RWPE2 (cell line): ENCODE results near the gene ESR2.
A peak's percentile ranks its signal among the peaks of the same experiment; 100 is the strongest.

Experiments used
- ATAC-seq: fragments of 200-7000 bp; cut with Tn5 transposase; 3 replicates; pipeline ENCODE4 v1.9.1; 2021; ENCODE audit warnings: low read depth
- DNase-seq: peaks from one replicate; pipeline ENCODE4 v3.0.0-alpha.2; 2020; ENCODE audit warnings: low spot score
- H3K27ac ChIP-seq: fragments of 450-650 bp; 2 replicates; pipeline ENCODE4 v1.5.1; 2017; ENCODE audit warnings: mild to moderate bottlenecking; ENCODE audit not compliant: poor library complexity, severe bottlenecking
- H3K27me3 ChIP-seq: fragments of 250-450 bp; sonication (Bioruptor Pico); 2 replicates; pipeline ENCODE4 v1.5.1; 2021; ENCODE audit warnings: mild to moderate bottlenecking, moderate library complexity; ENCODE audit not compliant: insufficient read depth, poor library complexity, severe bottlenecking
- H3K36me3 ChIP-seq: fragments of 250-450 bp; sonication (Bioruptor Pico); 2 replicates; pipeline ENCODE4 v1.5.1; 2020; ENCODE audit warnings: low read depth, mild to moderate bottlenecking, moderate library complexity
- H3K4me1 ChIP-seq: fragments of 250-450 bp; sonication (Bioruptor Pico); 2 replicates; pipeline ENCODE4 v1.5.1; 2021; ENCODE audit warnings: mild to moderate bottlenecking, moderate library complexity; ENCODE audit not compliant: insufficient read depth, poor library complexity, severe bottlenecking
- H3K4me3 ChIP-seq: fragments of 250-450 bp; sonication (Bioruptor Pico); 2 replicates; pipeline ENCODE4 v1.5.1; 2021; ENCODE audit warnings: mild to moderate bottlenecking, moderate library complexity; ENCODE audit not compliant: severe bottlenecking
- H3K9me3 ChIP-seq: fragments of 250-450 bp; sonication (Bioruptor Pico); 2 replicates; pipeline ENCODE4 v1.5.1; 2021; ENCODE audit warnings: mild to moderate bottlenecking, moderate library complexity; ENCODE audit not compliant: severe bottlenecking
- CTCF ChIP-seq: fragments of 450-650 bp; IDR thresholded peaks from one replicate; pipeline ENCODE4 v1.5.1; 2017; ENCODE audit warnings: mild to moderate bottlenecking, moderate library complexity; ENCODE audit not compliant: poor library complexity, severe bottlenecking

Gene ESR2

GRCh38 chr14:64303471-64303917 is 9.3 kb upstream of the ESR2 start:
- Histone ChIP-seq H3K27me3 (no peaks in the 10 kb centered on the region), H3K4me1 (no peaks in the 10 kb centered on the region), H3K4me3 (no peak overlapping the region), H3K9me3 (no peaks in the 10 kb centered on the region), H3K36me3 (no peaks in the 10 kb centered on the region), H3K27ac (no peak overlapping the region)
- ATAC-seq (peak; percentile 92), DNase-seq (no peak)
- TF ChIP-seq CTCF, result peak; percentile 99

- Histone ChIP-seq H3K4me3 (no peak overlapping the region), H3K4me1 (no peaks in the 10 kb centered on the region), H3K27ac (no peak overlapping the region), H3K27me3 (no peaks in the 10 kb centered on the region), H3K36me3 (no peaks in the 10 kb centered on the region), H3K9me3 (no peaks in the 10 kb centered on the region)
- ATAC-seq (no peak), DNase-seq (no peak)
- no peak for TF ChIP-seq CTCF
These were observed 4.6 kb upstream of the ESR2 start for GRCh38 chr14:64298773-64299172.

GRCh38 chr14:64296561-64296960 is 2.4 kb upstream of the ESR2 start:
- DNase-seq (no peak), ATAC-seq (peak; percentile 85)
- Histone ChIP-seq H3K4me1 (no peaks in the 10 kb centered on the region), H3K27me3 (no peaks in the 10 kb centered on the region), H3K36me3 (no peaks in the 10 kb centered on the region), H3K9me3 (no peaks in the 10 kb centered on the region), H3K4me3 (no peak overlapping the region), H3K27ac (no peak overlapping the region)
- TF ChIP-seq CTCF, result no peak

- ATAC-seq, result peak; percentile 52
- peak; percentile 70 for DNase-seq
- Histone ChIP-seq H3K9me3 (no peaks in the 10 kb centered on the region), H3K4me1 (no peaks in the 10 kb centered on the region), H3K4me3 (no peak overlapping the region), H3K36me3 (no peaks in the 10 kb centered on the region), H3K27ac (no peak overlapping the region), H3K27me3 (no peaks in the 10 kb centered on the region)
- TF ChIP-seq CTCF, result peak; percentile 76
These were observed 672 bp upstream of the ESR2 start for GRCh38 chr14:64294672-64295413.

GRCh38 chr14:64292197-64292596 is 2.0 kb downstream of the ESR2 start:
- H3K27me3 ChIP-seq, result no peaks in the 10 kb centered on the region
- DNase-seq, result no peak
- H3K9me3 ChIP-seq, result no peaks in the 10 kb centered on the region
- no peak for TF ChIP-seq CTCF
- H3K27ac ChIP-seq, result no peak overlapping the region
- no peaks in the 10 kb centered on the region for H3K4me1 ChIP-seq
- no peaks in the 10 kb centered on the region for H3K36me3 ChIP-seq
- H3K4me3 ChIP-seq, result no peak overlapping the region
- no peak for ATAC-seq
